OCI-LY7 (cell line): ENCODE measurements around the gene UTS2B.

Source experiments
- CTCF ChIP-seq: fragments of 200-600 bp; sonication (generic); conservative IDR thresholded peaks from 2 replicates; pipeline ENCODE4 v1.5.1; 2014; ENCODE audit warnings: mild to moderate bottlenecking, antibody characterized with exemption, low read length, moderate library complexity, mixed read lengths
- EZH2phosphoT487 ChIP-seq: fragments of 200-600 bp; sonication (generic); IDR thresholded peaks from 2 replicates; pipeline ENCODE4 v1.6.1; 2018; ENCODE audit warnings: low read depth, borderline replicate concordance, mild to moderate bottlenecking, mixed run types, antibody characterized with exemption, low read length, moderate library complexity, mixed read lengths

GRCh38 chr3:191217301-191217700, 113.0 kb downstream of the UTS2B start:
- TF ChIP-seq CTCF (no peak), EZH2phosphoT487 (no peak)
